NCI-H2196 (cell line): ENCODE results near the gene KAZN.
A peak's percentile ranks its signal among the peaks of the same experiment; 100 is the strongest.

Source experiments
- DNase-seq: peaks from one replicate; lab custom pipeline; 2025; ENCODE audit not compliant: unreplicated experiment; lab: John Stamatoyannopoulos, UW

The KAZN gene

GRCh38 chr1:14612256-14612655 lies 13.8 kb downstream of the KAZN start:
- no peak for DNase-seq

GRCh38 chr1:14613926-14614325 lies 15.4 kb downstream of the KAZN start:
- DNase-seq: peak; percentile 36

GRCh38 chr1:14614341-14614740 lies 15.9 kb downstream of the KAZN start:
- DNase-seq: no peak

- no peak for DNase-seq
These were observed 17.2 kb downstream of the KAZN start for GRCh38 chr1:14615549-14616218.

GRCh38 chr1:14616632-14617396 lies 18.3 kb downstream of the KAZN start:
- DNase-seq: no peak

- no peak for DNase-seq
These were observed 19.3 kb downstream of the KAZN start for GRCh38 chr1:14617791-14618190.

GRCh38 chr1:14620941-14621340 lies 22.5 kb downstream of the KAZN start:
- DNase-seq: no peak

GRCh38 chr1:14623090-14623489 lies 24.6 kb downstream of the KAZN start:
- no peak for DNase-seq

GRCh38 chr1:14624941-14625340 lies 26.5 kb downstream of the KAZN start:
- DNase-seq: no peak

- DNase-seq: no peak
These were observed 27.1 kb downstream of the KAZN start for GRCh38 chr1:14625572-14625971.

- no peak for DNase-seq
These were observed 27.5 kb downstream of the KAZN start for GRCh38 chr1:14625996-14626395.

- DNase-seq: peak; percentile 29
These were observed 28.6 kb downstream of the KAZN start for GRCh38 chr1:14626869-14627607.

- DNase-seq: no peak
These were observed 29.4 kb downstream of the KAZN start for GRCh38 chr1:14627608-14628489.

- DNase-seq: no peak
These were observed 31.0 kb downstream of the KAZN start for GRCh38 chr1:14629363-14630014.

- DNase-seq: no peak
These were observed 32.5 kb downstream of the KAZN start for GRCh38 chr1:14630986-14631385.

GRCh38 chr1:14631421-14631820 lies 32.9 kb downstream of the KAZN start:
- no peak for DNase-seq

- no peak for DNase-seq
These were observed 36.0 kb downstream of the KAZN start for GRCh38 chr1:14634486-14634885.

- no peak for DNase-seq
These were observed 36.9 kb downstream of the KAZN start for GRCh38 chr1:14635421-14635820.

GRCh38 chr1:14636897-14637632 lies 38.6 kb downstream of the KAZN start:
- no peak for DNase-seq
